Measurements from ENCODE around the gene CCDC88C. TPM values are rescaled to one million over a fixed set of nuclear protein-coding genes. Genes with fewer than 3 reads are reported as not detected.
A peak's percentile ranks its signal among the peaks of the same experiment; 100 is the strongest.
"Not testable (repeated sequence)": the region's sequence is repeated elsewhere in the genome, so short reads cannot be mapped to it uniquely, and the experiment has no call there.

CCDC88C gene
- total and polyA plus RNA-seq, 2 donors, result 14.6 to 19.7 TPM

- no peak for DNase-seq (ENCODE audit: extremely low spot score)
- H3K4me3 ChIP-seq (ENCODE audit: low read depth, low read length), result peak overlapping the region; percentile 57
- WGBS, result 3% methylated on average over 95 of the region's 95 CpGs
- peak overlapping the region; percentile 26 for H3K27ac ChIP-seq (ENCODE audit: low read depth)
- H3K36me3 ChIP-seq (ENCODE audit: insufficient read depth), result no peaks in the 10 kb centered on the region
- H3K4me1 ChIP-seq (ENCODE audit: insufficient read depth), result peaks cover 2% of the 10 kb centered on the region
Observed at GRCh38 chr14:91252871-91253794, 164.5 kb downstream of the CCDC88C start.

- 72% methylated on average over 5 of the region's 5 CpGs for WGBS
- Histone ChIP-seq H3K4me3 (ENCODE audit: low read depth, low read length) (no peak overlapping the region), H3K36me3 (ENCODE audit: insufficient read depth) (no peaks in the 10 kb centered on the region), H3K4me1 (ENCODE audit: insufficient read depth) (peaks cover 2% of the 10 kb centered on the region), H3K27ac (ENCODE audit: low read depth) (no peak overlapping the region)
- no peak for DNase-seq (ENCODE audit: extremely low spot score)
Observed at GRCh38 chr14:91250912-91251311, 166.7 kb downstream of the CCDC88C start.

GRCh38 chr14:91249841-91250616 is 167.6 kb downstream of the CCDC88C start:
- Histone ChIP-seq H3K27ac (ENCODE audit: low read depth) (no peak overlapping the region), H3K4me3 (ENCODE audit: low read depth, low read length) (no peak overlapping the region), H3K4me1 (ENCODE audit: insufficient read depth) (peaks cover 2% of the 10 kb centered on the region), H3K36me3 (ENCODE audit: insufficient read depth) (no peaks in the 10 kb centered on the region)
- DNase-seq (ENCODE audit: extremely low spot score), result no peak
- 80% methylated on average over 10 of the region's 10 CpGs for WGBS

- H3K36me3 ChIP-seq (ENCODE audit: insufficient read depth), result no peaks in the 10 kb centered on the region
- WGBS, result 90% methylated on average over 15 of the region's 15 CpGs
- no peak for DNase-seq (ENCODE audit: extremely low spot score)
- no peaks in the 10 kb centered on the region for H3K4me1 ChIP-seq (ENCODE audit: insufficient read depth)
- no peak overlapping the region for H3K4me3 ChIP-seq (ENCODE audit: low read depth, low read length)
- H3K27ac ChIP-seq (ENCODE audit: low read depth), result no peak overlapping the region
Observed at GRCh38 chr14:91246051-91246852, 171.4 kb downstream of the CCDC88C start.

- H3K27ac ChIP-seq (ENCODE audit: low read depth); H3K4me1 ChIP-seq (ENCODE audit: insufficient read depth); H3K4me3 ChIP-seq (ENCODE audit: low read depth, low read length); DNase-seq (ENCODE audit: extremely low spot score); H3K36me3 ChIP-seq (ENCODE audit: insufficient read depth): not testable (repeated sequence)
- WGBS, result 93% methylated on average over 8 of the region's 8 CpGs
Observed at GRCh38 chr14:91245616-91246015, 172.0 kb downstream of the CCDC88C start.

GRCh38 chr14:91245029-91245428 is 172.6 kb downstream of the CCDC88C start:
- no peak overlapping the region for H3K4me3 ChIP-seq (ENCODE audit: low read depth, low read length)
- H3K4me1 ChIP-seq (ENCODE audit: insufficient read depth), result no peaks in the 10 kb centered on the region
- peak overlapping the region; percentile 4 for H3K27ac ChIP-seq (ENCODE audit: low read depth)
- WGBS, result 81% methylated on average over 9 of the region's 9 CpGs
- no peak for DNase-seq (ENCODE audit: extremely low spot score)
- no peaks in the 10 kb centered on the region for H3K36me3 ChIP-seq (ENCODE audit: insufficient read depth)

GRCh38 chr14:91244501-91244901 is 173.1 kb downstream of the CCDC88C start, which contains the start of gene GPR68:
TSS of gene GPR68 (minus strand) at chr14:91244704. CDS start at chr14:91235050, 9,654 bp downstream.
- no peaks in the 10 kb centered on the region for H3K4me1 ChIP-seq (ENCODE audit: insufficient read depth)
- peak within 1 kb of the TSS; percentile 60 for H3K27ac ChIP-seq (ENCODE audit: low read depth)
- DNase-seq (ENCODE audit: extremely low spot score), result no peak
- peak within 1 kb of the TSS; percentile 23 for H3K4me3 ChIP-seq (ENCODE audit: low read depth, low read length)
- no peaks in the 10 kb centered on the region for H3K36me3 ChIP-seq (ENCODE audit: insufficient read depth)
- 11% methylated on average over 12 of the region's 12 CpGs for WGBS

GRCh38 chr14:91243074-91243471 is 174.5 kb downstream of the CCDC88C start:
- H3K36me3 ChIP-seq (ENCODE audit: insufficient read depth), result no peaks in the 10 kb centered on the region
- no peak overlapping the region for H3K27ac ChIP-seq (ENCODE audit: low read depth)
- no peaks in the 10 kb centered on the region for H3K4me1 ChIP-seq (ENCODE audit: insufficient read depth)
- H3K4me3 ChIP-seq (ENCODE audit: low read depth, low read length), result no peak overlapping the region
- no peak for DNase-seq (ENCODE audit: extremely low spot score)
- WGBS, result 81% methylated on average over 6 of the region's 6 CpGs

GRCh38 chr14:91242635-91243034 is 175.0 kb downstream of the CCDC88C start:
- Histone ChIP-seq H3K36me3 (ENCODE audit: insufficient read depth) (no peaks in the 10 kb centered on the region), H3K4me3 (ENCODE audit: low read depth, low read length) (no peak overlapping the region), H3K27ac (ENCODE audit: low read depth) (no peak overlapping the region), H3K4me1 (ENCODE audit: insufficient read depth) (no peaks in the 10 kb centered on the region)
- WGBS, result 92% methylated on average over 4 of the region's 4 CpGs
- no peak for DNase-seq (ENCODE audit: extremely low spot score)

GRCh38 chr14:91241863-91242262 is 175.8 kb downstream of the CCDC88C start:
- DNase-seq (ENCODE audit: extremely low spot score), result no peak
- Histone ChIP-seq H3K27ac (ENCODE audit: low read depth) (no peak overlapping the region), H3K4me1 (ENCODE audit: insufficient read depth) (no peaks in the 10 kb centered on the region), H3K36me3 (ENCODE audit: insufficient read depth) (no peaks in the 10 kb centered on the region), H3K4me3 (ENCODE audit: low read depth, low read length) (no peak overlapping the region)
- 68% methylated on average over 7 of the region's 7 CpGs for WGBS

- H3K27ac ChIP-seq (ENCODE audit: low read depth), result no peak overlapping the region
- H3K36me3 ChIP-seq (ENCODE audit: insufficient read depth), result no peaks in the 10 kb centered on the region
- no peak for DNase-seq (ENCODE audit: extremely low spot score)
- H3K4me3 ChIP-seq (ENCODE audit: low read depth, low read length), result no peak overlapping the region
- WGBS, result 76% methylated on average over 8 of the region's 8 CpGs
- H3K4me1 ChIP-seq (ENCODE audit: insufficient read depth), result no peaks in the 10 kb centered on the region
Observed at GRCh38 chr14:91238661-91239060, 179.0 kb downstream of the CCDC88C start.

GRCh38 chr14:91238085-91238484 is 179.5 kb downstream of the CCDC88C start:
- 83% methylated on average over 4 of the region's 4 CpGs for WGBS
- no peak overlapping the region for H3K27ac ChIP-seq (ENCODE audit: low read depth)
- H3K36me3 ChIP-seq (ENCODE audit: insufficient read depth), result no peaks in the 10 kb centered on the region
- no peaks in the 10 kb centered on the region for H3K4me1 ChIP-seq (ENCODE audit: insufficient read depth)
- DNase-seq (ENCODE audit: extremely low spot score), result no peak
- H3K4me3 ChIP-seq (ENCODE audit: low read depth, low read length), result no peak overlapping the region

GRCh38 chr14:91237219-91237618 is 180.4 kb downstream of the CCDC88C start:
- Histone ChIP-seq H3K4me1 (ENCODE audit: insufficient read depth) (no peaks in the 10 kb centered on the region), H3K27ac (ENCODE audit: low read depth) (no peak overlapping the region), H3K36me3 (ENCODE audit: insufficient read depth) (no peaks in the 10 kb centered on the region), H3K4me3 (ENCODE audit: low read depth, low read length) (no peak overlapping the region)
- DNase-seq (ENCODE audit: extremely low spot score), result no peak
- 85% methylated on average over 7 of the region's 7 CpGs for WGBS
